ENCODE results near the gene KRT23. TPM values are rescaled to one million over a fixed set of nuclear protein-coding genes. Genes with fewer than 3 reads are reported as not detected.
A peak's percentile ranks its signal among the peaks of the same experiment; 100 is the strongest.

The KRT23 gene
- total RNA-seq, 1 donor from 2014 or later: 17.1 TPM

- H3K4me3 ChIP-seq (ENCODE audit: low read depth, low read length): no peak overlapping the region
- no peak for TF ChIP-seq CTCF (conservative IDR thresholded peaks at IDR 0.05; ENCODE audit: low read depth, low read length)
- DNase-seq (ENCODE audit: low read depth): peak; percentile 100
Observed at GRCh38 chr17:40915199-40915661, 22.2 kb downstream of the KRT23 start.

- no peak for TF ChIP-seq CTCF (conservative IDR thresholded peaks at IDR 0.05; ENCODE audit: low read depth, low read length)
- H3K4me3 ChIP-seq (ENCODE audit: low read depth, low read length): no peak overlapping the region
- DNase-seq (ENCODE audit: low read depth): no peak
Observed at GRCh38 chr17:40914075-40914855, 23.2 kb downstream of the KRT23 start.

- no peak for DNase-seq (ENCODE audit: low read depth)
- no peak overlapping the region for H3K4me3 ChIP-seq (ENCODE audit: low read depth, low read length)
- TF ChIP-seq CTCF (conservative IDR thresholded peaks at IDR 0.05; ENCODE audit: low read depth, low read length): no peak
Observed at GRCh38 chr17:40912486-40913210, 24.8 kb downstream of the KRT23 start.

GRCh38 chr17:40910441-40910841, 27.0 kb downstream of the KRT23 start:
- H3K4me3 ChIP-seq (ENCODE audit: low read depth, low read length): no peak overlapping the region
- no peak for DNase-seq (ENCODE audit: low read depth)
- no peak for TF ChIP-seq CTCF (conservative IDR thresholded peaks at IDR 0.05; ENCODE audit: low read depth, low read length)

GRCh38 chr17:40909755-40910154, 27.7 kb downstream of the KRT23 start:
- no peak for TF ChIP-seq CTCF (conservative IDR thresholded peaks at IDR 0.05; ENCODE audit: low read depth, low read length)
- no peak overlapping the region for H3K4me3 ChIP-seq (ENCODE audit: low read depth, low read length)
- DNase-seq (ENCODE audit: low read depth): no peak

GRCh38 chr17:40909351-40909750, 28.1 kb downstream of the KRT23 start:
- peak; percentile 83 for TF ChIP-seq CTCF (conservative IDR thresholded peaks at IDR 0.05; ENCODE audit: low read depth, low read length)
- peak; percentile 70 for DNase-seq (ENCODE audit: low read depth)
- no peak overlapping the region for H3K4me3 ChIP-seq (ENCODE audit: low read depth, low read length)
